H9 (cell line): Measurements from ENCODE around the gene HSPB8. TPM values are rescaled to one million over a fixed set of nuclear protein-coding genes. Genes with fewer than 3 reads are reported as not detected.

Experiments
- DNase-seq: peaks from one replicate; pipeline ENCODE4 v3.0.0-alpha.2; 2017
- H2AFZ ChIP-seq: one replicate; pipeline ENCODE4 v1.6.1; 2013; ENCODE audit warnings: mild to moderate bottlenecking, low read length, control low read depth, moderate library complexity
- H2AK5ac ChIP-seq: 2 replicates; pipeline ENCODE4 v1.6.1; 2013; ENCODE audit warnings: low read length, control low read depth, mixed read lengths; ENCODE audit not compliant: insufficient read length
- H2BK120ac ChIP-seq: one replicate; pipeline ENCODE4 v1.6.1; 2013; ENCODE audit warnings: low read depth, mild to moderate bottlenecking, low read length, control low read depth, inconsistent platforms; ENCODE audit not compliant: poor library complexity, severe bottlenecking
- H2BK12ac ChIP-seq: 2 replicates; pipeline ENCODE4 v1.6.1; 2013; ENCODE audit warnings: low read length, control low read depth, mixed read lengths, low read depth; ENCODE audit not compliant: insufficient read length
- H2BK15ac ChIP-seq: 2 replicates; pipeline ENCODE4 v1.6.1; 2013; ENCODE audit warnings: low read depth, low read length, control low read depth
- H2BK20ac ChIP-seq: one replicate; pipeline ENCODE4 v1.6.1; 2013; ENCODE audit warnings: low read depth, mild to moderate bottlenecking, low read length, control low read depth, inconsistent platforms; ENCODE audit not compliant: poor library complexity, severe bottlenecking
- H2BK5ac ChIP-seq: 2 replicates; pipeline ENCODE4 v1.6.1; 2013; ENCODE audit warnings: low read length, control low read depth, mixed read lengths; ENCODE audit not compliant: insufficient read length
- H3K14ac ChIP-seq: 2 replicates; pipeline ENCODE4 v1.6.1; 2013; ENCODE audit warnings: low read length, control low read depth; ENCODE audit not compliant: insufficient read depth
- H3K18ac ChIP-seq: 2 replicates; pipeline ENCODE4 v1.6.1; 2013; ENCODE audit warnings: low read depth, mild to moderate bottlenecking, mixed read lengths, low read length, control low read depth; ENCODE audit not compliant: insufficient read length
- H3K23ac ChIP-seq: 2 replicates; pipeline ENCODE4 v1.6.1; 2013; ENCODE audit warnings: low read length, control low read depth, mixed read lengths, low read depth; ENCODE audit not compliant: insufficient read length
- H3K23me2 ChIP-seq: 2 replicates; pipeline ENCODE4 v1.6.1; 2013; ENCODE audit warnings: low read depth, mild to moderate bottlenecking, mixed read lengths, low read length, control low read depth; ENCODE audit not compliant: insufficient read length, poor library complexity, severe bottlenecking
- H3K27ac ChIP-seq: 2 replicates; pipeline ENCODE4 v1.5.1; 2013; ENCODE audit warnings: low read length, control low read depth, mixed read lengths, low read depth; ENCODE audit not compliant: insufficient read length
- H3K27me3 ChIP-seq: 2 replicates; pipeline ENCODE4 v1.6.1; 2013; ENCODE audit warnings: low read length, control low read depth, inconsistent platforms; ENCODE audit not compliant: insufficient read depth
- H3K4ac ChIP-seq: 2 replicates; pipeline ENCODE4 v1.6.1; 2013; ENCODE audit warnings: low read depth, mild to moderate bottlenecking, control low read depth, inconsistent platforms, low read length, moderate library complexity
- H3K4me1 ChIP-seq: 2 replicates; pipeline ENCODE4 v1.6.1; 2013; ENCODE audit warnings: low read length, control low read depth, inconsistent platforms; ENCODE audit not compliant: insufficient read depth
- H3K4me2 ChIP-seq: 2 replicates; pipeline ENCODE4 v1.6.1; 2013; ENCODE audit warnings: low read length, control low read depth, mixed read lengths; ENCODE audit not compliant: insufficient read length, insufficient read depth
- H3K56ac ChIP-seq: 2 replicates; pipeline ENCODE4 v1.6.1; 2013; ENCODE audit warnings: low read depth, mild to moderate bottlenecking, mixed read lengths, low read length, control low read depth; ENCODE audit not compliant: insufficient read length
- H3K79me1 ChIP-seq: 2 replicates; pipeline ENCODE4 v1.6.1; 2013; ENCODE audit warnings: low read depth, mild to moderate bottlenecking, moderate library complexity, low read length, control low read depth, inconsistent platforms; ENCODE audit not compliant: insufficient read depth, poor library complexity, severe bottlenecking
- H3K79me2 ChIP-seq: 2 replicates; pipeline ENCODE4 v1.6.1; 2013; ENCODE audit warnings: low read length, control low read depth, inconsistent platforms; ENCODE audit not compliant: insufficient read depth
- H3K9ac ChIP-seq: 2 replicates; pipeline ENCODE4 v1.6.1; 2013; ENCODE audit warnings: low read length, control low read depth, mixed read lengths; ENCODE audit not compliant: insufficient read length; ENCODE audit errors: extremely low read depth
- H3K9me3 ChIP-seq: one replicate; pipeline ENCODE4 v1.6.1; 2013; ENCODE audit warnings: low read depth, low read length, inconsistent platforms; ENCODE audit not compliant: control insufficient read depth
- H3T11ph ChIP-seq: one replicate; pipeline ENCODE4 v1.6.1; 2013; ENCODE audit warnings: mild to moderate bottlenecking, low read length, control low read depth, inconsistent platforms
- H4K20me1 ChIP-seq: one replicate; pipeline ENCODE4 v1.6.1; 2013; ENCODE audit not compliant: control insufficient read depth, insufficient read length, insufficient read depth
- H4K5ac ChIP-seq: 2 replicates; pipeline ENCODE4 v1.6.1; 2013; ENCODE audit warnings: low read depth, mild to moderate bottlenecking, mixed read lengths, low read length, control low read depth; ENCODE audit not compliant: insufficient read length
- H4K8ac ChIP-seq: replicated peaks from 2 replicates; pipeline ENCODE4 v1.6.1; 2013; ENCODE audit warnings: low read length, control low read depth, mixed read lengths, low read depth; ENCODE audit not compliant: insufficient read length
- H4K91ac ChIP-seq: 2 replicates; pipeline ENCODE4 v1.6.1; 2013; ENCODE audit warnings: low read depth, mild to moderate bottlenecking, moderate library complexity, mixed read lengths, low read length, control low read depth; ENCODE audit not compliant: insufficient read length
- H3K27ac Mint-ChIP-seq, 3 experiments: 2 replicates in 2 of 3; 3 replicates in 1 of 3; pipeline ENCODE4 v1.8.0; 2020 to 2021; ENCODE audit warnings: mixed read lengths in 3 of 3, mild to moderate bottlenecking in 1 of 3, moderate library complexity in 1 of 3
- H3K27me3 Mint-ChIP-seq: 2 replicates; pipeline ENCODE4 v1.8.0; 2021; ENCODE audit warnings: low read depth, mild to moderate bottlenecking, moderate library complexity, mixed read lengths
- H3K36me3 Mint-ChIP-seq, 3 experiments: 2 replicates in 2 of 3; 3 replicates in 1 of 3; pipeline ENCODE4 v1.8.0; 2020 to 2021; ENCODE audit warnings: low read depth in 3 of 3, mixed read lengths in 3 of 3; ENCODE audit not compliant: insufficient read depth in 1 of 3
- H3K4me1 Mint-ChIP-seq, 2 experiments: 2 replicates each; pipeline ENCODE4 v1.8.0; 2020; ENCODE audit warnings: mixed read lengths in 2 of 2
- H3K4me3 Mint-ChIP-seq, 2 experiments: 2 replicates in 1 of 2; 3 replicates in 1 of 2; pipeline ENCODE4 v1.8.0; 2020 to 2021; ENCODE audit warnings: mild to moderate bottlenecking in 2 of 2, mixed read lengths in 2 of 2, moderate library complexity in 1 of 2
- H3K9me3 Mint-ChIP-seq, 2 experiments: 2 replicates in 1 of 2; 3 replicates in 1 of 2; pipeline ENCODE4 v1.8.0; 2020; ENCODE audit warnings: mild to moderate bottlenecking in 2 of 2, mixed read lengths in 2 of 2, moderate library complexity in 1 of 2
- CTCF ChIP-seq: fragments of 200-600 bp; sonication (generic); conservative IDR thresholded peaks from 3 replicates; pipeline ENCODE4 v1.8.0; 2021; ENCODE audit warnings: antibody characterized with exemption, mild to moderate bottlenecking
- WGBS: extraction: QIAGEN DNeasy Blood & Tissue Kit; methylation state at CpG from one replicate; pipeline ENCODE4 v1.1.7; 2013; ENCODE audit warnings: missing lambda C conversion rate, low lambda C conversion rate, mixed read lengths; ENCODE audit not compliant: insufficient read length; ENCODE audit errors: extremely low coverage; 5-methylcytosine and 5-hydroxymethylcytosine counted together
- total RNA-seq: library from RNA; stranded (reverse); gene quantifications from 2 replicates; pipeline ENCODE4 v1.2.1, GENCODE V29; 2021

HSPB8 gene
- total RNA-seq, 1 experiment from 2014 or later: 3.0 TPM

DNA sequence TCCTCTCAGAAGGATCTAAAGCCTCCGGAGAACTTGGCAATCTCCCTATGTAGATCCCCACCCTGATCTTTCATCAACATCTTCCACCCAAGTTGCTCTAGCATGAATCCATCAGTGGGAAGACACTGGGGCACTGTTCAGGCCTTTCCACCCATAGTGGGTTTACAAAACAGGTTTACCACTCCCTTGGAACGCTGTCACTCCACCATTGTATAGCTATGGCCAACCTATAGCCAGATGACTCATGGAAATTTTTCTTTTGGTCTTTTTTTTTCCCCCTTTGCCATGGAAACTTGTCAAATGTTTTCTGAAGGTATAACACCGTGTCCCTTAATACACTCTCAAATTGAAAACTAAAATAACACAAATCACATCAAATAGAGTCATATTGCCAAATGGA, 10.8 kb upstream of the HSPB8 start:
- DNase-seq: no peak
- Histone ChIP-seq H4K91ac (no peak overlapping the region), H3K79me2 (no peaks in the 10 kb centered on the region), H2BK20ac (no peak overlapping the region), H3K56ac (no peak overlapping the region), H2BK120ac (no peak overlapping the region), H3K4me1 (peaks cover 4% of the 10 kb centered on the region; the same call in 1 of the 2 replicates), H3K9me3 (no peaks in the 10 kb centered on the region), H3K27me3 (no peaks in the 10 kb centered on the region), H3K14ac (no peak overlapping the region), H3K79me1 (no peaks in the 10 kb centered on the region), H4K5ac (no peak overlapping the region), H4K8ac (no peak overlapping the region), H2AK5ac (no peak overlapping the region), H3T11ph (no peak overlapping the region), H2BK5ac (no peak overlapping the region), H4K20me1 (no peaks in the 10 kb centered on the region), H3K18ac (no peak overlapping the region), H2BK12ac (no peak overlapping the region), H3K27ac (no peak overlapping the region), H2AFZ (no peak overlapping the region), H3K23me2 (no peaks in the 10 kb centered on the region), H3K23ac (no peak overlapping the region), H2BK15ac (no peak overlapping the region), H3K4ac (no peak overlapping the region), H3K9ac (no peak overlapping the region), H3K4me2 (no peak overlapping the region)
- Mint-ChIP-seq H3K27me3 (peaks cover 21% of the 10 kb centered on the region), H3K4me3 (no peak overlapping the region), H3K27ac (no peak overlapping the region), H3K4me1 (peaks cover 23 to 30% of the 10 kb centered on the region in 2 experiments), H3K9me3 (peaks cover 0 to 2% of the 10 kb centered on the region in 2 experiments; a peak in 1 of 5 replicates), H3K36me3 (peaks cover 3 to 8% (median 3%) of the 10 kb centered on the region in 3 experiments; a peak in 2 of 7 replicates)
- no peak for TF ChIP-seq CTCF
- no CpG with 5 or more reads among the region's 3 CpGs for WGBS
